ENCODE results near the gene RAPGEF1. TPM values are rescaled to one million over a fixed set of nuclear protein-coding genes. Genes with fewer than 3 reads are reported as not detected.
"Not testable (repeated sequence)": the region's sequence is repeated elsewhere in the genome, so short reads cannot be mapped to it uniquely, and the experiment has no call there.

RAPGEF1 gene
- total and polyA plus RNA-seq, 12 donors = 14.5 to 136 (median 49.1) TPM

- Histone ChIP-seq H3K4me3 (no peak overlapping the region), H3K36me3 (replicated peaks in 1 of 2) (no peaks in the 10 kb centered on the region), H3K4me1 (replicated peaks in 1 of 2) (no peaks in the 10 kb centered on the region), H3K9me3 (replicated peaks in 1 of 3) (no peaks in the 10 kb centered on the region), H3K27ac (no peak overlapping the region), H3K27me3 (peaks cover 28% of the 10 kb centered on the region)
- WGBS, 4 donors = 82 to 91% (median 89%) methylated on average over 12 to 15 of the region's 15 CpGs
- DNase-seq = no peak
- intact Hi-C loops (cut with DNase I) = no loop called here
- TF ChIP-seq POLR2A (IDR thresholded peaks at IDR 0.05) (no peak), CTCF (IDR thresholded peaks at IDR 0.05) (no peak)
Observed at GRCh38 chr9:131555841-131556673, 183.8 kb downstream of the RAPGEF1 start.

GRCh38 chr9:131554843-131555351 is 185.0 kb downstream of the RAPGEF1 start:
- no peak for TF ChIP-seq POLR2A (IDR thresholded peaks at IDR 0.05)
- TF ChIP-seq CTCF (IDR thresholded peaks at IDR 0.05) = no peak
- Histone ChIP-seq H3K27me3 (peaks cover 28% of the 10 kb centered on the region), H3K4me1 (replicated peaks in 1 of 2) (no peaks in the 10 kb centered on the region), H3K36me3 (replicated peaks in 1 of 2) (no peaks in the 10 kb centered on the region), H3K4me3 (no peak overlapping the region), H3K27ac (no peak overlapping the region), H3K9me3 (replicated peaks in 1 of 3) (no peaks in the 10 kb centered on the region)
- intact Hi-C loops (cut with DNase I) = no loop called here
- 17 to 72% (median 34%) methylated on average over 10 to 54 of the region's 54 CpGs for WGBS, 4 donors
- no peak for DNase-seq

- H3K9me3 ChIP-seq (replicated peaks in 1 of 3) = no peaks in the 10 kb centered on the region
- no peak overlapping the region for H3K27ac ChIP-seq
- H3K36me3 ChIP-seq (replicated peaks in 1 of 2) = no peaks in the 10 kb centered on the region
- no peak for DNase-seq
- TF ChIP-seq CTCF (IDR thresholded peaks at IDR 0.05) = no peak
- no peak for TF ChIP-seq POLR2A (IDR thresholded peaks at IDR 0.05)
- intact Hi-C loops (cut with DNase I) = no loop called here
- no peaks in the 10 kb centered on the region for H3K4me1 ChIP-seq (replicated peaks in 1 of 2)
- 21 to 80% (median 47%) methylated on average over 5 to 57 of the region's 60 CpGs for WGBS, 4 donors
- H3K4me3 ChIP-seq = no peak overlapping the region
- peaks cover 28% of the 10 kb centered on the region for H3K27me3 ChIP-seq
Observed at GRCh38 chr9:131554087-131554842, 185.6 kb downstream of the RAPGEF1 start.

- 79 to 96% (median 91%) methylated on average over 2 to 6 of the region's 6 CpGs for WGBS, 4 donors
- TF ChIP-seq CTCF (IDR thresholded peaks at IDR 0.05) (no peak), POLR2A (IDR thresholded peaks at IDR 0.05) (no peak)
- no peaks in the 10 kb centered on the region for H3K4me1 ChIP-seq (replicated peaks in 1 of 2)
- no peaks in the 10 kb centered on the region for H3K36me3 ChIP-seq (replicated peaks in 1 of 2)
- DNase-seq = no peak
- H3K4me3 ChIP-seq = no peak overlapping the region
- no peak overlapping the region for H3K27ac ChIP-seq
- H3K27me3 ChIP-seq = peaks cover 28% of the 10 kb centered on the region
- intact Hi-C loops (cut with DNase I) = no loop called here
- no peaks in the 10 kb centered on the region for H3K9me3 ChIP-seq (replicated peaks in 1 of 3)
Observed at GRCh38 chr9:131552030-131552429, 187.8 kb downstream of the RAPGEF1 start.

GRCh38 chr9:131550465-131550864 is 189.4 kb downstream of the RAPGEF1 start:
- H3K27ac ChIP-seq; H3K9me3 ChIP-seq (replicated peaks in 1 of 3); DNase-seq; H3K4me1 ChIP-seq (replicated peaks in 1 of 2); H3K36me3 ChIP-seq (replicated peaks in 1 of 2); H3K4me3 ChIP-seq; intact Hi-C loops (cut with DNase I): not testable (repeated sequence)
- peaks cover 31% of the 10 kb centered on the region for H3K27me3 ChIP-seq
- 68 to 77% (median 74%) methylated on average over 8 of the region's 8 CpGs for WGBS, 4 donors

- H3K36me3 ChIP-seq (replicated peaks in 1 of 2); intact Hi-C loops (cut with DNase I); H3K4me1 ChIP-seq (replicated peaks in 1 of 2); H3K4me3 ChIP-seq; H3K9me3 ChIP-seq (replicated peaks in 1 of 3); DNase-seq; H3K27ac ChIP-seq: not testable (repeated sequence)
- WGBS, 4 donors = 86 to 95% (median 88%) methylated on average over 10 of the region's 10 CpGs
- H3K27me3 ChIP-seq = peaks cover 26% of the 10 kb centered on the region
Observed at GRCh38 chr9:131549186-131549585, 190.7 kb downstream of the RAPGEF1 start.
